GM21619 (cell line): ENCODE results near the gene ALX3.

Experiments used
- ATAC-seq: cut with Tn5 transposase; IDR thresholded peaks from one replicate; pipeline ENCODE4 v1.9.1; 2021; ENCODE audit not compliant: unreplicated experiment

The ALX3 gene

GRCh38 chr1:110067479-110067892, 3.0 kb downstream of the ALX3 start:
- ATAC-seq: no peak

GRCh38 chr1:110065841-110066240, 4.6 kb downstream of the ALX3 start:
- no peak for ATAC-seq

- no peak for ATAC-seq
Observed at GRCh38 chr1:110064576-110065337, 5.7 kb downstream of the ALX3 start.

- ATAC-seq: no peak
Observed at GRCh38 chr1:110063781-110064180, 6.7 kb downstream of the ALX3 start.

GRCh38 chr1:110062612-110063011, 7.9 kb downstream of the ALX3 start:
- no peak for ATAC-seq

- ATAC-seq: no peak
Observed at GRCh38 chr1:110061341-110061740, 9.1 kb downstream of the ALX3 start.

GRCh38 chr1:110060662-110061060, 9.8 kb downstream of the ALX3 start:
- ATAC-seq: no peak

- ATAC-seq: no peak
Observed at GRCh38 chr1:110060034-110060661, 10.3 kb downstream of the ALX3 start.

- ATAC-seq: no peak
Observed at GRCh38 chr1:110059133-110059863, 11.2 kb downstream of the ALX3 start.

GRCh38 chr1:110058591-110058990, 11.9 kb downstream of the ALX3 start:
- ATAC-seq: no peak

GRCh38 chr1:110057963-110058518, 12.4 kb downstream of the ALX3 start:
- no peak for ATAC-seq

GRCh38 chr1:110056776-110057175, 13.7 kb downstream of the ALX3 start:
- no peak for ATAC-seq

GRCh38 chr1:110056285-110056683, 14.2 kb downstream of the ALX3 start:
- no peak for ATAC-seq

GRCh38 chr1:110055493-110056284, 14.8 kb downstream of the ALX3 start:
- ATAC-seq: no peak

GRCh38 chr1:110053552-110054428, 16.7 kb downstream of the ALX3 start:
- ATAC-seq: no peak

- no peak for ATAC-seq
Observed at GRCh38 chr1:110051262-110051648, 19.2 kb downstream of the ALX3 start.

- no peak for ATAC-seq
Observed at GRCh38 chr1:110050602-110051261, 19.7 kb downstream of the ALX3 start.

GRCh38 chr1:110049801-110050601, 20.5 kb downstream of the ALX3 start:
- no peak for ATAC-seq
